ENCODE results near the gene NTM.

- TF ChIP-seq CTCF (IDR thresholded peaks at IDR 0.05; ENCODE audit: low read depth, low read length, poor library complexity, severe bottlenecking) (no peak), EZH2phosphoT487 (IDR thresholded peaks at IDR 0.05; ENCODE audit: borderline replicate concordance, low read length) (no peak)
These were observed 518.7 kb downstream of the NTM start for GRCh38 chr11:131889146-131889577.
